ENCODE measurements around the gene MS4A4A. TPM values are rescaled to one million over a fixed set of nuclear protein-coding genes. Genes with fewer than 3 reads are reported as not detected.
A peak's percentile ranks its signal among the peaks of the same experiment; 100 is the strongest.

Gene MS4A4A
- total and polyA plus RNA-seq, 10 of the 15 experiments (the other 5 are each of a cell fraction or from before 2014, with no cell fraction given): 0.10 to 2.4 (median 0.68) TPM

GRCh38 chr11:60310407-60310998 lies 30.0 kb downstream of the MS4A4A start (continued):
- TF ChIP-seq IRF3 (IDR thresholded peaks at IDR 0.05): no peak
- no peak for TF ChIP-seq BRCA1 (IDR thresholded peaks at IDR 0.05; ENCODE audit: low read depth, low read length)
- peak; percentile 60; the same call in 1 of the 2 replicates for TF ChIP-seq ATF7 (IDR thresholded peaks at IDR 0.05; ENCODE audit: low read depth)
- peak; percentile 99 for TF ChIP-seq SPI1 (IDR thresholded peaks at IDR 0.05; ENCODE audit: borderline replicate concordance, insufficient read depth, low read depth, low read length)
- TF ChIP-seq NR2C1 (IDR thresholded peaks at IDR 0.05): no peak
- no peak for TF ChIP-seq NRF1 (conservative IDR thresholded peaks at IDR 0.05; ENCODE audit: low read depth, low read length)
- no peak for TF ChIP-seq ZSCAN29 (IDR thresholded peaks at IDR 0.05)
- no peak for TF ChIP-seq REST (IDR thresholded peaks at IDR 0.05; ENCODE audit: low read depth, low read length)
- TF ChIP-seq SUPT20H (IDR thresholded peaks at IDR 0.05; ENCODE audit: borderline replicate concordance, control insufficient read depth, low read depth, low read length): no peak
- no peak for TF ChIP-seq MYB (IDR thresholded peaks at IDR 0.05; ENCODE audit: borderline replicate concordance, low read depth, low read length)
- TF ChIP-seq RELB (IDR thresholded peaks at IDR 0.05; ENCODE audit: low read depth): peak; percentile 94
- TF ChIP-seq PRDM15 (CRISPR knock-in tag; IDR thresholded peaks at IDR 0.05): no peak
- TF ChIP-seq SKIL (IDR thresholded peaks at IDR 0.05; ENCODE audit: low read depth, poor library complexity, severe bottlenecking): peak; percentile 50

All from GM12878 (cell line).